Ovary (tissue), 9 donors: Measurements from ENCODE around the gene SH3BGRL2. TPM values are rescaled to one million over a fixed set of nuclear protein-coding genes. Genes with fewer than 3 reads are reported as not detected.

Experiments
- DNase-seq, 5 donors: peaks; one replicate each; pipeline ENCODE4 v3.0.0-alpha.2; 2019 to 2020
- H3K27ac ChIP-seq, 2 donors: fragments of 200-600 bp; one replicate each; pipeline versions ENCODE4 v1.5.1 to v1.8.0; 2019 to 2022
- H3K27me3 ChIP-seq: fragments of 200-600 bp; one replicate; pipeline ENCODE4 v1.8.0; 2022
- H3K36me3 ChIP-seq: fragments of 200-600 bp; sonication (generic); one replicate; pipeline ENCODE4 v1.5.1; 2019
- H3K4me1 ChIP-seq: one replicate; pipeline ENCODE4 v1.8.1; 2013; ENCODE audit warnings: mild to moderate bottlenecking, moderate library complexity; ENCODE audit not compliant: insufficient read depth
- H3K4me3 ChIP-seq: fragments of 200-600 bp; sonication (generic); one replicate; pipeline ENCODE4 v1.5.1; 2017
- H3K9me3 ChIP-seq, 2 donors: fragments of 200-600 bp in 1 of 2; sonication (generic) in 1 of 2; one replicate each; pipeline versions ENCODE4 v1.5.1 to v1.8.1; 2013 to 2019; ENCODE audit warnings: mild to moderate bottlenecking in 1 of 2, moderate library complexity in 1 of 2
- EP300 ChIP-seq: sonication (generic); formaldehyde crosslinking; IDR thresholded peaks from one replicate; pipeline ENCODE4 v1.6.1; 2017; ENCODE audit warnings: antibody characterized with exemption
- POLR2A ChIP-seq: fragments of 450-650 bp; IDR thresholded peaks from one replicate; pipeline ENCODE4 v1.6.1; 2017; ENCODE audit warnings: antibody characterized with exemption, mild to moderate bottlenecking, moderate library complexity
- WGBS, 3 donors: extraction: QIAGEN DNeasy Blood & Tissue Kit in 1 of 3; methylation state at CpG; one replicate each; pipeline versions ENCODE4 v1.1.5 to v1.1.7; 2013 to 2017; 5-methylcytosine and 5-hydroxymethylcytosine counted together
- intact Hi-C, 4 donors: fragments of 100-400 bp; cut with DNase I; formaldehyde crosslinking; loops; one replicate each; pipeline versions ENCODE4 v1.11.0 to v1.15.1; 2022 to 2023
- polyA plus RNA-seq, 2 donors: library from polyadenylated mRNA; stranded (reverse); fragments of 200-250 nt in 1 of 2; fragments of 350-450 nt in 1 of 2; fragmentation: Illumina TruSeq in 1 of 2; extraction: RNeasy Lipid Tissue Mini Kit (QIAGEN cat#74804) in 1 of 2; gene quantifications; one replicate each; pipeline ENCODE4 v1.2.3, GENCODE V29; 2013 to 2014
- total RNA-seq, 7 donors: library from RNA; depleted of rRNA in 2 of 7; stranded (reverse); fragments of >200 nt in 2 of 7; fragmentation: NEBNext Ultra II Directional in 3 of 7; extraction: Animal tissue kit (Norgen Biotek cat#: 25700) in 3 of 7; gene quantifications; one replicate each; pipeline versions ENCODE4 v1.1.0 to v1.2.4, GENCODE V29; 2016 to 2023
- TF ChIP-seq, protein P1 (sequence below), 3 donors: fragments of 450-650 bp in 2 of 3; fragments of 200-600 bp in 1 of 3; IDR thresholded peaks; one replicate each; pipeline versions ENCODE4 v1.5.1 to v1.8.0; 2016 to 2022; ENCODE audit warnings: antibody characterized with exemption in 3 of 3, mild to moderate bottlenecking in 1 of 3
- donor health status: DM: no; HTN: no; CAD: no; lungs with moderate emphysema.
- donor health status: DM: no; HTN: no; CAD: no.
- donor health status: Bipolar disorder and iron deficiency.
- donor health status: DM: yes; HTN: yes; CAD: no.
- donor health status: DM: no; HTN: no; CAD: no.
- donor health status: DM: yes; HTN: yes; CAD: no.

The SH3BGRL2 gene
- total and polyA plus RNA-seq, 9 donors: 3.8 to 19.0 (median 8.1) TPM

DNA sequence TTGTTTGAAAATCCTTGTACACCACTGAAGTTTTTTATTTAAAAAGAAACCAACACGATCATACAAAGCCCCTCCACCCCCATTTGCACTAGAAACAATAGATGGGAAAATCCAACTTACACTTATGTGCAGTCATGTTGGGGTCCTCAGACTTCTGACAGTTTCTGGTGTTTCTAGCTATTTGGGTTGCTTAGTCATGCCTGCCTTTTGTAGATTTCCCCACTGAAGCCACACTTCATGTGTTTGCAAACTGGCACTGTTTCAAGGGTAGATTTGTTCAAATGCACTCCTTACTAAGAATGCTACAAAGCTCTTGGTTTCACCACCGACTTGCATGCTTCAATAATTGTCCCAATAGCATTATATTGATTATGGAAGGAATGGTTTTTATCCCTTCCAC lies 1.5 kb downstream of the SH3BGRL2 start:
- Histone ChIP-seq H3K27ac (no peak overlapping the region), H3K27me3 (no peaks in the 10 kb centered on the region), H3K4me3 (no peak overlapping the region), H3K36me3 (no peaks in the 10 kb centered on the region), H3K4me1 (peaks cover 4% of the 10 kb centered on the region), H3K9me3 (no peaks in the 10 kb centered on the region)
- intact Hi-C loops: no loop called here
- WGBS, 3 donors: 82 to 89% (median 87%) methylated on average over 2 of the region's 2 CpGs
- no peak for DNase-seq
- TF ChIP-seq EP300 (no peak), POLR2A (no peak)
- TF ChIP-seq, protein P1, sequence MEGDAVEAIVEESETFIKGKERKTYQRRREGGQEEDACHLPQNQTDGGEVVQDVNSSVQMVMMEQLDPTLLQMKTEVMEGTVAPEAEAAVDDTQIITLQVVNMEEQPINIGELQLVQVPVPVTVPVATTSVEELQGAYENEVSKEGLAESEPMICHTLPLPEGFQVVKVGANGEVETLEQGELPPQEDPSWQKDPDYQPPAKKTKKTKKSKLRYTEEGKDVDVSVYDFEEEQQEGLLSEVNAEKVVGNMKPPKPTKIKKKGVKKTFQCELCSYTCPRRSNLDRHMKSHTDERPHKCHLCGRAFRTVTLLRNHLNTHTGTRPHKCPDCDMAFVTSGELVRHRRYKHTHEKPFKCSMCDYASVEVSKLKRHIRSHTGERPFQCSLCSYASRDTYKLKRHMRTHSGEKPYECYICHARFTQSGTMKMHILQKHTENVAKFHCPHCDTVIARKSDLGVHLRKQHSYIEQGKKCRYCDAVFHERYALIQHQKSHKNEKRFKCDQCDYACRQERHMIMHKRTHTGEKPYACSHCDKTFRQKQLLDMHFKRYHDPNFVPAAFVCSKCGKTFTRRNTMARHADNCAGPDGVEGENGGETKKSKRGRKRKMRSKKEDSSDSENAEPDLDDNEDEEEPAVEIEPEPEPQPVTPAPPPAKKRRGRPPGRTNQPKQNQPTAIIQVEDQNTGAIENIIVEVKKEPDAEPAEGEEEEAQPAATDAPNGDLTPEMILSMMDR (IDR thresholded peaks at IDR 0.05): no peak

DNA sequence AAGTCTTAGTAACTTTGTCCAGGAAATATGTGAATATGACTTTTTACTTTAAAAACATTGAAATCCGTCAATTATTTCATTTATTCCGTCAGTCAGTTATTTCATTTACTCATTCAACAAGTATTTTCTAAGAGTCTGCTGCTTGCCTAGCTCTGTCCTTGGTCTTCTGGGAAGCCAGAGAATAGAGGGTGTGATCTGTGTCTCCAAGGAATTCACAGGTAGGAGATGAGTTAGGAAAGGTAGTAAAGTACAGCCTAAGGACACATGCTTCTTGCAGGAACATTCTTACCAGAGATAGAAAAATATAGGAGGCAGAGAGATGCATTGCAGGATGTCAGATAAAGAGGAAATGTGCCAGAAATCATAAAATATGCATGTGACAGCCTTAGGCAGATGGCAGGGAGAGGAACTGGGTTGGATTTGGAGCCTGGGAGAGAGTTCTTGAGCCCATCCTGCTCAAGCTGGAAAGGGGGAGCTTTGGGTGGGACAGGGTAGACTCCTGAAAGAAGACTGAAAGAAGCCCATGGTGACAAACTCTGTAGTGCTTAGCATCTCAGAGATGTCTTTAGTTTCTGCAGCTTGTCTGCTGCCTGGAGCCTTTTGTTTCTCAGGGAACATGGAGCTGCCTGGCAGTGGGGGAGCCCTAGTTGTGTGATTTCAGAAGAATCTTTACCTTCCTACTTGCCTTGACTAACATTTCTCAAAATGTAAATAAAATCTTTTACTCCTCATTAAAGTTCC lies 3.5 kb downstream of the SH3BGRL2 start:
- intact Hi-C loops: no loop called here
- H3K27ac ChIP-seq: no peak overlapping the region
- TF ChIP-seq, protein P1 (IDR thresholded peaks at IDR 0.05): no peak
- TF ChIP-seq EP300: no peak
- TF ChIP-seq POLR2A: no peak
- WGBS, 3 donors: 78 to 89% (median 84%) methylated on average over 2 of the region's 2 CpGs
- peaks cover 4% of the 10 kb centered on the region for H3K4me1 ChIP-seq
- no peaks in the 10 kb centered on the region for H3K9me3 ChIP-seq
- no peaks in the 10 kb centered on the region for H3K36me3 ChIP-seq
- no peaks in the 10 kb centered on the region for H3K27me3 ChIP-seq
- DNase-seq: no peak
- H3K4me3 ChIP-seq: no peak overlapping the region

DNA sequence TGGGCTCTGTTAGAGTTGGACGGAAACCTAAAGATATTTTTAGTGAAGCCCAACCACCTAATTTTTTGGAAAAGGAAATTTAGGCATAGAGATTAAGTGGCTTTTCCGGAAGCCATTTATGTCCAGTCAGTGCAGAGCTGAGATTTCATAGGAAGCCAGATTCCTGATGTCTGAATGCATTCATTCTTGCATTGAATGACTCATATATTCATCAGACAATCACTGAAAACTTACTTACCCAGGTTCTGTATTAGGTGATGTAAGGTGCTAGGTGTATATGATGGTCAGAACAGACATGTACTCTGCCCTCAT lies 4.1 kb downstream of the SH3BGRL2 start:
- Histone ChIP-seq H3K4me3 (no peak overlapping the region), H3K27ac (no peak overlapping the region), H3K36me3 (no peaks in the 10 kb centered on the region), H3K9me3 (no peaks in the 10 kb centered on the region), H3K4me1 (peaks cover 4% of the 10 kb centered on the region), H3K27me3 (no peaks in the 10 kb centered on the region)
- 11 to 19% (median 18%) methylated on average over 2 of the region's 2 CpGs for WGBS, 3 donors
- no peak for DNase-seq
- TF ChIP-seq EP300 (no peak), POLR2A (no peak)
- TF ChIP-seq, protein P1 (IDR thresholded peaks at IDR 0.05): no peak
- intact Hi-C loops: no loop called here

DNA sequence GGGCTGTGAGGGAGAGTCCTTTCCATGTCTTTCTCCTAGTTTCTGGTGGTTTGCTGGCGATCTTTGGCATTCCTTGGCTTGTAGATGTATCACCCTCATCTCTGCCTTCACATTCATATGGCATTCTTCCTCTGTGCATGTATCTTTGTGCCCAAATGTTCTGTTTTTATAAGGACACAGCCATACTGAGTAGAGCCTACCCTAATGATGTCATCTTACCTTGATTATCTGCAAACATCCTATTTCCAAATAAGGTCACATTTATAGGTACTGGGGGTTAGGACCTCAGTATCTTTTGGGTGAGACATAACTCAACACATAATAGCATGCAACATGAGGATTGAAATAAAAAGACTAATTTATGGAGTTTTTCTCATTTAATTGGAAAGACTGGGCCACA lies 5.5 kb downstream of the SH3BGRL2 start:
- no peaks in the 10 kb centered on the region for H3K9me3 ChIP-seq
- no peak overlapping the region for H3K27ac ChIP-seq
- DNase-seq: no peak
- TF ChIP-seq EP300 (no peak), POLR2A (no peak)
- TF ChIP-seq, protein P1 (IDR thresholded peaks at IDR 0.05): no peak
- no peak overlapping the region for H3K4me3 ChIP-seq
- intact Hi-C loops: no loop called here
- H3K27me3 ChIP-seq: no peaks in the 10 kb centered on the region
- no peaks in the 10 kb centered on the region for H3K36me3 ChIP-seq
- H3K4me1 ChIP-seq: peaks cover 2% of the 10 kb centered on the region
- 95 to 100% (median 97%) methylated on average over 1 of the region's 1 CpG for WGBS, 3 donors
